NCI-H2227 (cell line): ENCODE results near the gene HLA-DPB1.
"Not testable (repeated sequence)": the region's sequence is repeated elsewhere in the genome, so short reads cannot be mapped to it uniquely, and the experiment has no call there.

Experiments
- DNase-seq: peaks from one replicate; lab custom pipeline; 2025; ENCODE audit not compliant: unreplicated experiment; lab: John Stamatoyannopoulos, UW

Gene HLA-DPB1

GRCh38 chr6:33101121-33101737, 25.4 kb downstream of the HLA-DPB1 start:
- DNase-seq = not testable (repeated sequence)

- DNase-seq = no peak
Measured at GRCh38 chr6:33103776-33104175, 28.0 kb downstream of the HLA-DPB1 start.

- DNase-seq = no peak
Measured at GRCh38 chr6:33104887-33105286, 29.1 kb downstream of the HLA-DPB1 start.

GRCh38 chr6:33105386-33105785, 29.6 kb downstream of the HLA-DPB1 start:
- DNase-seq = no peak

GRCh38 chr6:33105916-33106871, 30.4 kb downstream of the HLA-DPB1 start:
- no peak for DNase-seq

GRCh38 chr6:33107641-33108040, 31.9 kb downstream of the HLA-DPB1 start:
- no peak for DNase-seq

GRCh38 chr6:33108307-33108706, 32.5 kb downstream of the HLA-DPB1 start:
- DNase-seq = no peak

- DNase-seq = peak; percentile 40
Measured at GRCh38 chr6:33112148-33112547, 36.4 kb downstream of the HLA-DPB1 start.

GRCh38 chr6:33113755-33114154, 38.0 kb downstream of the HLA-DPB1 start:
- DNase-seq = no peak

- DNase-seq = no peak
Measured at GRCh38 chr6:33114406-33114805, 38.6 kb downstream of the HLA-DPB1 start.

GRCh38 chr6:33116417-33116816, 40.6 kb downstream of the HLA-DPB1 start:
- DNase-seq = peak; percentile 44

- peak; percentile 45 for DNase-seq
Measured at GRCh38 chr6:33116841-33117711, 41.3 kb downstream of the HLA-DPB1 start.

GRCh38 chr6:33117811-33118277, 42.1 kb downstream of the HLA-DPB1 start:
- no peak for DNase-seq

- DNase-seq = peak; percentile 76
Measured at GRCh38 chr6:33118525-33119123, 42.8 kb downstream of the HLA-DPB1 start.

- DNase-seq = no peak
Measured at GRCh38 chr6:33120001-33120400, 44.2 kb downstream of the HLA-DPB1 start.

- no peak for DNase-seq
Measured at GRCh38 chr6:33123181-33123580, 47.4 kb downstream of the HLA-DPB1 start.

- DNase-seq = peak; percentile 41
Measured at GRCh38 chr6:33123732-33124524, 48.1 kb downstream of the HLA-DPB1 start.

- no peak for DNase-seq
Measured at GRCh38 chr6:33124525-33124901, 48.7 kb downstream of the HLA-DPB1 start.

- no peak for DNase-seq
Measured at GRCh38 chr6:33124947-33125346, 49.2 kb downstream of the HLA-DPB1 start.
